Body of pancreas (tissue), 4 donors: Measurements from ENCODE around the gene OBP2A. TPM values are rescaled to one million over a fixed set of nuclear protein-coding genes. Genes with fewer than 3 reads are reported as not detected.

Experiments used
- ATAC-seq: fragments of 150-250 bp; one replicate; pipeline ENCODE4 v1.9.1; 2016
- DNase-seq, 4 donors: peaks; one replicate each; pipeline ENCODE4 v3.0.0-alpha.2; 2019
- H3K27ac ChIP-seq, 4 donors: fragments of 200-600 bp; sonication (generic); 1 replicate in 3 of 4; 2 replicates in 1 of 4; pipeline versions ENCODE4 v1.5.1 to v1.6.1; 2016 to 2019; ENCODE audit warnings: mild to moderate bottlenecking in 1 of 4, mixed read lengths in 1 of 4, moderate library complexity in 1 of 4
- H3K27me3 ChIP-seq, 2 donors: fragments of 200-600 bp; sonication (generic); one replicate each; pipeline ENCODE4 v1.6.0; 2016; ENCODE audit warnings: mild to moderate bottlenecking in 1 of 2
- H3K36me3 ChIP-seq, 2 donors: fragments of 200-600 bp; sonication (generic); replicated peaks in 1 of 2; 2 replicates each; pipeline ENCODE4 v1.5.1; 2016; ENCODE audit warnings: low read depth in 2 of 2; ENCODE audit not compliant: insufficient read depth in 1 of 2
- H3K4me1 ChIP-seq: fragments of 200-600 bp; sonication (generic); one replicate; pipeline ENCODE4 v1.6.0; 2016
- H3K4me3 ChIP-seq, 2 donors: fragments of 200-600 bp; sonication (generic); 1 replicate in 1 of 2; 2 replicates in 1 of 2; pipeline ENCODE4 v1.5.1; 2016 to 2019
- H3K9me3 ChIP-seq, 3 donors: fragments of 200-600 bp; sonication (generic); 1 replicate in 2 of 3; 2 replicates in 1 of 3; pipeline ENCODE4 v1.5.1; 2016
- CTCF ChIP-seq, 7 experiments: fragments of 450-650 bp in 4 of 7; fragments of 200-600 bp in 3 of 7; sonication (generic) in 3 of 7; IDR thresholded peaks; one replicate each; pipeline ENCODE4 v1.5.1; 2016 to 2019; ENCODE audit warnings: antibody characterized with exemption in 7 of 7
- POLR2A ChIP-seq, 3 donors: fragments of 450-650 bp; IDR thresholded peaks; one replicate each; pipeline ENCODE4 v1.6.1; 2016; ENCODE audit warnings: antibody characterized with exemption in 3 of 3, mild to moderate bottlenecking in 2 of 3
- WGBS, 2 donors: methylation state at CpG; one replicate each; pipeline ENCODE4 v1.1.5; 2017; 5-methylcytosine and 5-hydroxymethylcytosine counted together
- intact Hi-C: fragments of 100-400 bp; cut with DNase I; formaldehyde crosslinking; loops from one replicate; pipeline ENCODE4 v1.15.1; 2023
- total RNA-seq, 2 donors: library from RNA; depleted of rRNA; stranded (reverse); fragments of >200 nt; gene quantifications; one replicate each; pipeline ENCODE4 v1.1.0, GENCODE V29; 2016

OBP2A gene
- total RNA-seq, 2 donors from 2014 or later: not detected

DNA sequence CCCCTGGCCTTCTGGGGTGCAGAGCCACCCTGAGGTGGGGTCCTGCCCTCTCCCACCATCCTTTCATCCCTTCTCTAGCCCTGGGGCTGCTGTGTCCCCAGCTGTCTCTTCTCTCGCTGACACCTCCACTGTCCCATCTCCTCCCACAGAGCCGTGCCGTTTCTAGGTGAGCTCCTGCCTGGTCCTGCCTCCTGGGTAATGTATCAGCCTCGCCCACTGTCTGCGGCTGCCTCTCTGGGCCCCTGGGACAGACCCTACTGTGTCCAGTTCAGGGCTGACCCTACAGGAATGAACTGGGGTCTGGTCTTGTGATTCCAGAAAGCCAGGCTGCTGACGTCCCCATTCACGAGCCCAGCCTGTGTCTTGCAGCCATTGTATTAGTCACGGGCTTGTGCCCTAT is 19.7 kb downstream of the OBP2A start:
- DNase-seq (no peak), ATAC-seq (no peak)
- no peaks in the 10 kb centered on the region for H3K4me1 ChIP-seq
- intact Hi-C loops: no loop called here
- no peak overlapping the region for H3K4me3 ChIP-seq
- H3K27ac ChIP-seq: no peak overlapping the region
- 28 to 33% methylated on average over 7 of the region's 8 CpGs for WGBS, 2 donors
- H3K36me3 ChIP-seq: no peaks in the 10 kb centered on the region
- TF ChIP-seq POLR2A (IDR thresholded peaks at IDR 0.05) (no peak), CTCF (IDR thresholded peaks at IDR 0.05) (no peak)
- H3K9me3 ChIP-seq: no peaks in the 10 kb centered on the region
- H3K27me3 ChIP-seq: peaks cover 0 to 4% of the 10 kb centered on the region in 2 donors

- DNase-seq (no peak), ATAC-seq (no peak)
- Histone ChIP-seq H3K9me3 (no peaks in the 10 kb centered on the region), H3K27ac (no peak overlapping the region), H3K4me1 (no peaks in the 10 kb centered on the region), H3K36me3 (no peaks in the 10 kb centered on the region), H3K27me3 (peaks cover 0 to 4% of the 10 kb centered on the region in 2 donors), H3K4me3 (no peak overlapping the region)
- TF ChIP-seq POLR2A (IDR thresholded peaks at IDR 0.05): no peak
- TF ChIP-seq CTCF (IDR thresholded peaks at IDR 0.05): no peak
- intact Hi-C loops: no loop called here
- WGBS, 2 donors: 44 to 47% methylated on average over 10 of the region's 10 CpGs
Measured at GRCh38 chr9:135566552-135566951, 20.6 kb downstream of the OBP2A start.

- H3K36me3 ChIP-seq: no peaks in the 10 kb centered on the region
- TF ChIP-seq POLR2A (IDR thresholded peaks at IDR 0.05): no peak
- no peak for TF ChIP-seq CTCF (IDR thresholded peaks at IDR 0.05)
- no peak overlapping the region for H3K27ac ChIP-seq
- H3K4me1 ChIP-seq: no peaks in the 10 kb centered on the region
- DNase-seq (no peak), ATAC-seq (no peak)
- intact Hi-C loops: no loop called here
- H3K9me3 ChIP-seq: no peaks in the 10 kb centered on the region
- H3K4me3 ChIP-seq: no peak overlapping the region
- peaks cover 0 to 4% of the 10 kb centered on the region in 2 donors for H3K27me3 ChIP-seq
- 26 to 35% methylated on average over 9 of the region's 9 CpGs for WGBS, 2 donors
Measured at GRCh38 chr9:135567311-135567710, 21.4 kb downstream of the OBP2A start.

DNA sequence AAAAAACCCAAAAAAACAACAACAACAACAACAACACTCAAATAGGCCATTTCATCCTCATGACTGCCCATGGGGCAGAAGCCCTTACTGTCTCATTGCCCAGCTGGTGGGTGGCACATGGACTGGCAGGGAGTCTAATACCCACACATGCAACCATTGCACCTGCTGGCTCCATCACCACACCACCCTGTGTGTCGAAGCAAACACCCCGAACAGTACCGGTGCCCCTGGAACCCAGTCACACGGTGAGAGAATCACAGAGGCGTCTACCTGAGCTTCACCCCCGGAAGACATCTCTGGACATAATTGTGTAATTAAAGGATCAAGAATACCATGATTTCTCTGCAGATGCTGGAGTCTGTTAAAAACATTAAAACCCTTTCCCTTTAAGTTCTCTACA is 22.1 kb downstream of the OBP2A start:
- TF ChIP-seq CTCF (IDR thresholded peaks at IDR 0.05) (no peak), POLR2A (IDR thresholded peaks at IDR 0.05) (no peak)
- no peaks in the 10 kb centered on the region for H3K4me1 ChIP-seq
- 75 to 79% methylated on average over 6 of the region's 6 CpGs for WGBS, 2 donors
- intact Hi-C loops: no loop called here
- no peak for ATAC-seq
- no peaks in the 10 kb centered on the region for H3K36me3 ChIP-seq
- DNase-seq: no peak
- no peaks in the 10 kb centered on the region for H3K9me3 ChIP-seq
- no peak overlapping the region for H3K4me3 ChIP-seq
- peaks cover 0 to 4% of the 10 kb centered on the region in 2 donors for H3K27me3 ChIP-seq
- no peak overlapping the region for H3K27ac ChIP-seq

GRCh38 chr9:135570456-135570855 is 24.5 kb downstream of the OBP2A start:
- H3K4me1 ChIP-seq: no peaks in the 10 kb centered on the region
- no peak overlapping the region for H3K27ac ChIP-seq
- 14% methylated on average over 3 of the region's 3 CpGs for WGBS, 2 donors
- H3K27me3 ChIP-seq: no peaks in the 10 kb centered on the region
- H3K36me3 ChIP-seq: no peaks in the 10 kb centered on the region
- no peaks in the 10 kb centered on the region for H3K9me3 ChIP-seq
- no peak overlapping the region for H3K4me3 ChIP-seq
- ATAC-seq (no peak), DNase-seq (no peak)
- no peak for TF ChIP-seq POLR2A (IDR thresholded peaks at IDR 0.05)
- TF ChIP-seq CTCF (IDR thresholded peaks at IDR 0.05): no peak
- intact Hi-C loops: no loop called here
